Right lobe of liver (tissue), 4 donors: ENCODE measurements around the gene GRIK2.

Experiments used
- POLR2A ChIP-seq: fragments of 450-650 bp; IDR thresholded peaks from one replicate; pipeline ENCODE4 v1.6.1; 2017; ENCODE audit warnings: antibody characterized with exemption, mild to moderate bottlenecking
- TF ChIP-seq, protein P1 (sequence below), 4 donors: fragments of 200-600 bp in 3 of 4; fragments of 450-650 bp in 1 of 4; IDR thresholded peaks; one replicate each; pipeline versions ENCODE4 v1.5.1 to v1.8.0; 2016 to 2022; ENCODE audit warnings: antibody characterized with exemption in 4 of 4, mild to moderate bottlenecking in 2 of 4
- donor health status: DM: no; HTN: no; CAD: no.
- donor health status: DM: no; HTN: no; CAD: no.
- donor health status: DM: no; HTN: yes; CAD: no.

DNA sequence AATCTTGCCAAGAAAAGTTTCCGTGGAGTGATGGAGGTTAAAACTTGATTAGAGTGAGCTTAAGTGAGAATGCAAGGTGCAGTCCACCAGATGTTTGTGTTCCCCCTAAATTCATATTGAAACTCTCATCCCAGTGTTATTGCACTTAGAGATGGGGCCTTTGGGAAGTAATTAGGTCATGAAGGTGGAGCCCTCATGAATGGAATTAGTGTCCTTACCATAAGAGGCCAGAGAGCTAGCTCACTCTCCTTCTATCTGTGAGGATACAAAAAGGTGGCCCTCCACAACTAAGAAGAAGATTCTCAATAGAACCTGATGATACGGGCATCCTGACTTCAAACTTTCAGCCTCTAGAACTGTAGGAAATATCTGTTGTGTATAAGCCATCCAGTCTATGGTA, 258.6 kb downstream of the GRIK2 start:
- TF ChIP-seq, protein P1, sequence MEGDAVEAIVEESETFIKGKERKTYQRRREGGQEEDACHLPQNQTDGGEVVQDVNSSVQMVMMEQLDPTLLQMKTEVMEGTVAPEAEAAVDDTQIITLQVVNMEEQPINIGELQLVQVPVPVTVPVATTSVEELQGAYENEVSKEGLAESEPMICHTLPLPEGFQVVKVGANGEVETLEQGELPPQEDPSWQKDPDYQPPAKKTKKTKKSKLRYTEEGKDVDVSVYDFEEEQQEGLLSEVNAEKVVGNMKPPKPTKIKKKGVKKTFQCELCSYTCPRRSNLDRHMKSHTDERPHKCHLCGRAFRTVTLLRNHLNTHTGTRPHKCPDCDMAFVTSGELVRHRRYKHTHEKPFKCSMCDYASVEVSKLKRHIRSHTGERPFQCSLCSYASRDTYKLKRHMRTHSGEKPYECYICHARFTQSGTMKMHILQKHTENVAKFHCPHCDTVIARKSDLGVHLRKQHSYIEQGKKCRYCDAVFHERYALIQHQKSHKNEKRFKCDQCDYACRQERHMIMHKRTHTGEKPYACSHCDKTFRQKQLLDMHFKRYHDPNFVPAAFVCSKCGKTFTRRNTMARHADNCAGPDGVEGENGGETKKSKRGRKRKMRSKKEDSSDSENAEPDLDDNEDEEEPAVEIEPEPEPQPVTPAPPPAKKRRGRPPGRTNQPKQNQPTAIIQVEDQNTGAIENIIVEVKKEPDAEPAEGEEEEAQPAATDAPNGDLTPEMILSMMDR (IDR thresholded peaks at IDR 0.05): no peak
- no peak for TF ChIP-seq POLR2A
